HG03354 (cell line): ENCODE measurements around the gene PRMT3.
"Not testable (repeated sequence)": the region's sequence is repeated elsewhere in the genome, so short reads cannot be mapped to it uniquely, and the experiment has no call there.

Experiments
- ATAC-seq: cut with Tn5 transposase; IDR thresholded peaks from one replicate; pipeline ENCODE4 v1.9.1; 2021; ENCODE audit warnings: mild to moderate bottlenecking; ENCODE audit not compliant: unreplicated experiment, poor library complexity, severe bottlenecking

PRMT3 gene

DNA sequence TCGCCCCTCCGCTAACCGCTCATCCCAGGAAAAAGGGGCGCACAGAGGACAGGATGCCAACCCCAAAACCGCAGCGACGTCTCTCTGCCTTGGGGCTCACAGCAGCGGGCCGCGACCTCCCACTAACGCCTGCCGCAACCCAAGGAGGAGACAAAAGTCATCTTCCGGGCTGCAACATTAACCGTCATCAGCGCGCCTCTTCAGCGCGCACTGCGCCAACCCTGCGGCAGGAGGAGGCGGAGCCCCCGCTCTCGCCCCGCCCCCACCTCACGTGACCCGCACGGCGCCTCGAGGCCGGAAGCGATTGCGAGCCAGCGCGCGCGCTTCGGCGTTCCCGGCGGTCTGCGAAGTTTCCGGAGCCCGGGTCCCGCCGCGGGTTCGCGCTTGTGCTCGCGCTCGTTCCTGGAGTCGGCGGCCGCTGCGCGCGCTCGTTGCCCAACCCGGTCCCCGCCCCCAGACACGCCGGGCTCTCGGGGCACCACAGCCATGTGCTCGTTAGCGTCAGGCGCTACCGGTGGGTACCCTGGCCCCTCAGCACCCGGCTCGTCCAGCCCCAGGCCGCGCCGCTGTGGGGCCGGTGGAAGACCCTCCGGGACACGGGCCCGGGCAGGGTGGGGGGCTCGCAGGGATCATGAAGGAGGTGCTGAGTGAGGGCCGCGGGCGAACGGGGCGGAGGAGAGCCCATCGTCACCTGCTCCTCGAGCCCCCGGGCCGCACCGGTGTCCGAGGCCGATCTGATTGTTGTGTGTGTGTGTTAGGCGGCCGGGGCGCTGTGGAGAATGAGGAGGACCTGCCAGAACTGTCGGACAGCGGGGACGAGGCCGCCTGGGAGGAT, at the start of gene PRMT3:
PRMT3 (plus strand) TSS at position 456 of the 835 bp plus-strand sequence; CDS start at position 487, 31 bp downstream.
- peak; percentile 85 for ATAC-seq

DNA sequence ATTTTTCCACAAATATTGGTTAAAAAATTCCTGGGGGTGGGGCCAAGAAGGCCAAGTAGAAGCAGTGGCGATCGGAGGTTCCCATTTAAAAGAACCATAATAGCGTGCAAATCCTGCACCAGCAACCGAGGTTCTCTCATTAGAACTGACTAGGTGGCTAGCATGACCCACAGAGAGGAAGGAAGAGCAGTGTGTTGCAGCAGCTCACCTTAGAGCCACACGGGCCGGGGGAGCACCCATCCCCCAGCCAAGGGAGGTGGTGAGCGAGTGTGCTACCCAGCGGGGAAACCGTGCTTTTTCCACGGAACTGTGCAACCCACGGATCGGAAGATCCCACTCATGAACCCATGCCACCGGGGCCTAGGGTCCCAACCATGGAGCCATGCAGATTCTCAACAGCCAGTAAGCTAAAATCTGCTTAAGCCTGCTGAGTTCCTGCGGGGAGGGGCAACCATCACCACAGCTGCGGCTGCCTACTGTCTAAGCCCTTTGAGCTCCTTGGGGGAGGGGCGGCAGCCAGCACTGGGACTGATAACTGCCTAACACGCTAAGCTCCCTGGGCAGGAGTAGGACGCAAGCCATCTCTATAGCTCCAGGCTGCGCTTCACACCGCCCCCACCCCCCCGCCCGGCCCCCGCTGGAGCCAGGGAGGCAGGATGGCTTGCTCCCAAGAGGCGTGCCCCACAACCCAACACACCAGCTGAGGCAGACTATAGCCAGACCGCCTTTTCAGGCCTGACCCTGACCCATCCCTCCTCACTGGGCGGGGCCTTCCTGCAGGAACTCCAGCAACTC, 45.0 kb upstream of the PRMT3 start:
- no peak for ATAC-seq

DNA sequence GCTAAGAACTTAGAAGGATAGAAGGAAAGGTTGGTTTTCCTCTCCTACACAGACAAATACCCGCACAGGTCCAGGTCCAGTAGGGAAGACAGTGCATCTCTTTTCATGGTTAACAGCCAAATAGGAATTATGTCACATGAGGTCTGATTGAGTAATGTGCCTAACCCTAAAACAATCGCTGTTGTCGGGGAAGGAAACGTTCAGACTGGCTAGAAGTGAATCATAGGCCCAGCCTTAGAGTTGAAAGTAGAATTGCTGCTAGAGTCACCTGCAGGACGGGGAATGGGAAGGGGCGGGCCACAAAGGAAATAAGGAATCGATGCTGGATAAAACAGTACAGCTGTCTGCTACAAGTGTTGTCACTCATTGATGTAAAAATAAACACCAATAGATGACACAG, 36.4 kb upstream of the PRMT3 start:
- ATAC-seq: no peak

DNA sequence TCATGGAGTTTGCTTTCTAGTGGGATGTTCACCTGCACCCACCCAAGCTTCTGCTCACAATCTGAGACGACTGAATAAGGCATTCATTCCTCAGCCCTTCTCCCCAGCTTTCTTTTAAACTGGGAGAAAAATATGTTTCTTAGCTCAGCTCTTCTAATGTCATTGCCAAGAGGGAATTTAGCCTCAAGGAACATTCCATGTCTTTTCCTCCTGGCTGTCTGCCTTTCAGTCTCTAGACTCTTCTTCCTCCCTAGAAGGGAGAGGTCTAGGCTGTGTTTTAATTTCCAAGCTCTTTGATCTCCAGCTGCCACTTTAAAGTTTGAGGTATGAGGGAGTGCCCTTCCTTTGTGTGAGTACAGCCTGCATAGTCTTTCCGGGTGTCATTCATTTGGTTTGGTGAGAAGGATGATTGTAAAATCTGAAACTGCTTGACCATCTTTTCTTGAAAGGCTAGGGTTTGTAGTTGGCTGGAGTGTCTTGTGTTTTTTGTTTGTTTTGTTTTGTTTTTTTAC, 35.7 kb upstream of the PRMT3 start:
- ATAC-seq: no peak

DNA sequence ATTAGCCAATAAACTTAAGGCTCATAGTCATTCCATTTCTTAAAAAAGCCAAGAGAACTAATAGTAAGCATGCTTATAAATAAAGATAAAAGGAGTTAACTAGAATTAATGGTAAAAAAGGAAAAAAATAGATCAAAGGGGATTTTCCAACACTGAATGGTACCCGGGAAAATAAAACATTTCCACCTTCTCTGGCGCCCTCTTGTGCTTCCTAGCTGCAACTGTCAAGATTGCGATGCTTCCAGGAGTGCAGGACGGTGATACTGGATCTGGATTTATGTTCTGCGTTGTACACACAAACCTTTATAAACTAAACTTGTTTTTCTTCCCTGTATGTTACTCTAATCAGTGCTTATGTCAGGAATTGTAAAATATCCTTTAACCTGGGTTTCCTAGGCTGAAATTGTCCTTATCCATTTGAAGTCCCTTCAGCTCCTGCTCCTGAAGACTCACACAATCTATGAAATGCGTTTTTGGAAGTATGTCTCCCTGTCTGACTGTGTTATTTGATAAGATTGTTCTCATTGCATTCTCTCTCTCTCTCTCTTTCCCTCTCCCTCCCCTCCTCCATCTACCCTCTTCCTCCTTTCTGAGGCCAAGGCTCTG, 33.6 kb upstream of the PRMT3 start:
- peak; percentile 53 for ATAC-seq

DNA sequence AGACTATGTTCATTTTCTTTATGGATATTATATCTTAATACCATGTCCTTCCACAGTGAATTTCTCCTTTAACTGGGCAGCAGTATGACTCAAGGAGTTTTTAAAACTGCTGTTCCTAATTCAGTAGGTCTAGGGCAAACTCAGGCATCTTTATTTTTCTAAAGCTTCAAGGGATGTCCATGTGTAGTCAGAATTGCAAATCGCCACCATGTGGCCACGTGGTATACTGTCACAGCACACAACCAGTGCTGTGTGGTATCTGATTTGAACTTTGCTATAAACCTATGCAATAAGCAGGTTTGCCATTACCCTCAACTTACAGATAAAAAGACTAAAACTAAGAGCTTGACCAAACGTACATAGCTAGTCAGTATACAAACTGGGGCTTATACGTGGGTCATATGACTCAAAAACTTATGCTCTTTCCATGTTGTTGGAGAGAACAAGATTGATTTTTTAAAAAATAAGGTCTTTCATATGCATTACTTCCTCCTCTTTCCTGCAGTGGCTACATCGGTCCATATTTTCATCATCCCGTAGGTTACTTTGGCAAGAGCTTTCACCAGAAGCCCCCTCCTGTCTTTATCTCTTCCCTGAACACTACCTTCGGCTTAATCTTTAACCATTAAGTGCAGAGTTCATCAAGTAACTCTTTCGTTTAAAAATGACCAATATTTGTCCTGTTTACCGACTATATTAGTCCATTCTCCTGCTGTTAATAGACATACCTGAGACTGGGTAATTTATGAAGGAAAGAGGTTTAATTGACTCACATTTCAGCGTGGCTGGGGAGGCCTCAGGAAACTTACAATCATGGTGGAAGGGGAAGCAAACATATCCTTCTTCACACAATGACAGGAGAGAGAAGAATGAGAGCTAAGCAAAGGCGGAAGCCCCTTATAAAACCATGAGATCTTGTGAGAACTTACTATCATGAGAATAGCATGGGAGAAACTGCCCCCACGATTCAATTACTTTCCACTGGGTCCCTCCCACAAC, 32.0 kb upstream of the PRMT3 start:
- peak; percentile 88 for ATAC-seq

DNA sequence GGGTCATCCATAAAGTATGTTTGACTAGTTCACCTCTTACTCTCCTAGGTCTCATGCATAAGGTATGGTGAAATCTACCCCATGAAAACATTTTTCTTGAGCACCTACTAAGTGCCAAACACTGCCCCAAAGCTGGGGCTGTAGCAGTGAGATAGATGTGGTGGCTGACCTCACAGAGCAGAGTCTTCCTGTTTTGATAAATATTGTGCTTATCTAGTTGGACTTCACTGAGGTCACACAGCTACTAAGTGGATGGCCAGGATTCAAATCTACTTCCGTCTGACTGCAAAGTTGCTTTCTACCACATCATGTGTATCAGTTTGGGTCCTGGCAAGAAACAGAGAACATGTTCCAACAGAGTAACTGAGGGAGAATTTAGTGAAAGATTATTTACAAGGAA, 30.4 kb upstream of the PRMT3 start:
- ATAC-seq: no peak

DNA sequence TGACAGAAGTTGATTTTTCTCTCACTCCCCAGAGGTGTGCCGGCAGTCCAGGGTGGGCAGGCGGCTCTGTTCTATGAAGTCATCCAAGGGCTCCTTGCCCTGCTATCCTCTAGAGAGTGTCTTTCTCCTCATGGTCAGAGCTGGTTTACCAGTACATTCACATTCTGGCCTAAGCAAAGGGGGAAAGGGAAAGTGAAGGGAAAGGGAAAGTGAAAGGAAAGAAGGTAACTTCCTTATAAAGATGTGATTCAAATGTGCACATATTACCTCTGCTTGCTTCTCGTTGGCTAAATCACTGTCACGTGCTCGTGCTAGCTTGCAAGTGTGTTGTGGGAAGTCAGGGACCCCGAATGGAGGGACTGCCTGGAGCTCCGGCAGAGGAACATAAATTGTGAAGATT, 26.9 kb upstream of the PRMT3 start:
- ATAC-seq: peak; percentile 38

DNA sequence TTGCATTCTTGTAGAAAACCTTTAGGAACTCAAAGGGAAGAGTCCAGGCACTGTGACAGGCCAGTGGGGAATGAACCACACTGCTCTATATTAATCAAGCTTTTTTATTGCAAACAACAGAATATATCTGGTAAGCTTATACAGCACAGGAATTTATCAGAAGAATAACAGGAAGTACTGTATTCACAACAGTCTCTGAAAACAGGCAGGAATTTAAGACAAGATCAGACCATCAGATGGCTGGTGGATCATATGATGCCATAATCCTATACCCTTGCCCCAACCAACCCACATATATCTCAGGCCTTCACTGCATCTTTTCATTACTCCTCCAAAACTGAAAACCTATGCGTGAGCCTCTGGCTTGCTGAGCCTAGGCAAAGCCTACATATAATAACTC, 25.0 kb upstream of the PRMT3 start:
- no peak for ATAC-seq

DNA sequence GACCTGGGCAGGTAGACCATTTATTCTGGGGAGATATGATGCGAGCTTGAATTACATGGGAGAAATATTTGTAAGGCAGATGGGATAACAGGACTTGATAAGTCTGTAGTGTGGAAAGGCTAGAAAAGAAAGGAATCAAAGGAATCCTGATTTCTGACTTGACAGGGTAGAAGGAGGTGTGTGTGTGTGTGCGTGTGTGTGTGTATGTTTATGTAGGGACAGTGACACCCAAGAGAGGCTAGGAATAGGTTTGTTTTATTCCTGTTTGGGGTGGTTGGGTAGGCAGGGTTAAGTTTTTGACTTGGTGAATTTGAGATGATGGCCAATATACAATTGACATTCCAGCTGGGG, 24.4 kb upstream of the PRMT3 start:
- no peak for ATAC-seq

DNA sequence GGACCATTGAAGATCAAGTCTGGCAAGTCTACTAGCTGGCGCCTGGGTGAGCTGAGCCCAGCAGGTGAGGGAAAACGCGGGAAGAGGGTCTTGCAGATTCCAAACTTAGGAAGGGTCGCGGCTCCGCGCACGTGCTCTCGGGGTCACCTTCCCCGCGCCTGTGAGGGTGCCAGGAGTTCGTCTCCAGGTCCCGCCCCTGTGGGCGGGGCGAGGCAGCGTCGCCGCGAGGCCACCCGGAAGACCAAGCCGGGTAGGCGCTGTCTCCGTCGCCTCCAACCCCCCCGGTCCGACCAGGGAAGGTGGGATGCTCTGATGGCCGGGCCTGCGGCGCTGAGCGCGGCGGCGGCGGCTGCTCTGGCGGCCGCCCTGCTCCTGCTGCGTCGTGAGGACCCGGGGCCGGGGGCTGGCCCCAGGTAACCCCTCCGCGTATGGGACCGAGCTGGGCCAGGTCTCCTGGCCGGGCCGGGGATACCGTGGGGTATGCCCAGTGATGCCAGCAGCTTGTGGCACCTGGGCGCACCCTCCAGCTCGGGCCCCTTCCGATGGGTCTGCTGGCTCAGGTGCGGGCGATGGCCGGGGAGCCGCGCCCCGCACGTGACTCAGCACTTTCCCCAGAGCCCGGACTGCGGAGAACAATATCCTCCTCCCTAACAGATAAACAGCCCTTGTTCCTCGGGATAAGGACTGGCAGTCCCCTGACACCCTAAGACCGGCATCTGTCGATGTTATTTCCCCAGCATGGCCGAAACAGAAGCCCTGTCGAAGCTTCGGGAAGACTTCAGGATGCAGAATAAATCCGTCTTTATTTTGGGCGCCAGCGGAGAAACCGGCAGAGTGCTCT, 23.8 kb upstream of the PRMT3 start, which contains the start of gene HTATIP2:
HTATIP2 (plus strand) TSS at position 215 of the 841 bp plus-strand sequence; CDS start at position 739, 524 bp downstream.
- ATAC-seq: peak; percentile 96

DNA sequence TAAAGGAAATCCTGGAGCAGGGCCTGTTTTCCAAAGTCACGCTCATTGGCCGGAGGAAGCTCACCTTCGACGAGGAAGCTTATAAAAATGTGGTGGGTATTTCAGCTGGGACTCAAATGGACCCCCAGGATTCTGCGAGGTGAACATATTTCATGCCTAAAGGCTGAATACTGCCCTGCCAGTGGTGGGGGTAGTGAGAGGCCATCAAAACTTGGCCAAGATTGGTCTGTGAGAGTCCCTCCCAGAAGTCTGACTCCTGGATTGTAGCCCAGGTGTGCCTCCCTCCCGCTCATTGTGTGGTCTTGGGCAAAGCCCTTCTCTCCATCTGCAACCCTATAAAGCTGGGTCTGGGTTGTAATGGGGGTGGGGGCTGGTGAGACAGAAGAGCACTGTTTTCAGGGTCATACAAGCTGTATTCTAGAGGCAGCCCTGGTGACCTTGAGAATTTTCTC, 23.1 kb upstream of the PRMT3 start:
- peak; percentile 18 for ATAC-seq

DNA sequence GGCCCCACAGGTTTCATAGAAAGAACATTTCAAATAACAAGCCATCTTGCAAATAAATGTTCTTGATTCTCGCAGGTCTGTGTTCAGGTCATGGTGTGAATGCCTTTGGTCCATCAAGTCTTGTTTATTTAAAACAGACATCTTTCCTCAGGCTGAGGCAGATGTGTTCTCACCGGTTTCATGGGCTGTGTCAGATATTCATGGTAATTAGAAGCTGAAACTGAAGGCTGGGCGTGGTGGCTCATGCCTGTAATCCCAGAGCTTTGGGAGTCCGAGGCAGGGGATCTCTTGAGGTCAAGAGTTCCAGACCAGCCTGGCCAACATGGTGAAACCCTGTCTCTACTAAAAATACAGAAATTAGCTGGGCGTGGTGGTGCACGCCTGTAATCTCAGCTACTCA, 22.1 kb upstream of the PRMT3 start:
- not testable (repeated sequence) for ATAC-seq

DNA sequence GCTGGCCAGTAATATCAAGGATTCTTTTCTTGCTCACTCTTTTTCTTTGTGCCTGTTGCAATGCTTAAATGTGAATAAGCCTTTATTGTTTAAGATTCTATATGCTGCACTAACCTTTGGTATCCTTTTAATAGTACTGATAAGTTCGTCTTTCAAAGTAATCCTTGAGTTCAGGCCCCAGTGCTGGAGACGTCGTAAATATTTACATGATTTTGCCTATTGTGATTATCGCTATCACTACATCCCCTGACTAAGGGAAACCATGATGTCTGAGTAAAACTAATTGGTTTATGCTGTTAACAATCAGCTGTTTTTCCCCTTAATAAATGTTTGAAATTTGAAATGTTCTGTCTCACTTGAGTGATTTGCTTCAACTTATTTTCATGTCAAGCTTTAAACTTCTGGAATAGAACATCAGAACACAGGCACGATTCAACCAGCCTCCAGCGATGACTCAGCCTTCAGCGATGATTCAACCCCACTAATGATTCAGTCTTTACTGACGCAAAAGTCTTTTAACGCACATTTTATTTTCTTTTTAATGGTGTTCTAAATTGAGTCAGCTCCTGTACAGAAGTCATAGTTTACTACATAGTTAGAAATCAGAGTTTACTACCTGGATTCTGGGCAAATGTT, 20.1 kb upstream of the PRMT3 start:
- no peak for ATAC-seq

DNA sequence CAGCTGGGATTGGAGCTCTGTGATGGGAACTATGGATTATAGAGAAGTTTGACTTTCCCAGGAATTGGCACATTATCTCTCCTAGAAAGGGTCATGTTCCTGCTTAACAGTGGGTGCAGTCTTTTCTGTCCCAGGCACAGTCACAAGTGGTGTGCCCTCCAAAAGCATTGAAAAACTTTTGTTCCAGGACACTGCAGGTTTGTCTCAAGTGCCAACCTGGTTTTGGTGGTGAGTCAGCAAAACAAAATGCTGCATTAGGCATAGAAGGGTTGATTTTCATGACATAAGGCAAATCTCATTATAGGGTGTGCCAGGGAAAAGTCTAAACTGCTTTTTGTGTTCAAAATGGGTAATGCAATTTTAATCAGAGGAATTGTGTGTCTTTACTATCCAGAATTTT, 19.1 kb upstream of the PRMT3 start:
- no peak for ATAC-seq

DNA sequence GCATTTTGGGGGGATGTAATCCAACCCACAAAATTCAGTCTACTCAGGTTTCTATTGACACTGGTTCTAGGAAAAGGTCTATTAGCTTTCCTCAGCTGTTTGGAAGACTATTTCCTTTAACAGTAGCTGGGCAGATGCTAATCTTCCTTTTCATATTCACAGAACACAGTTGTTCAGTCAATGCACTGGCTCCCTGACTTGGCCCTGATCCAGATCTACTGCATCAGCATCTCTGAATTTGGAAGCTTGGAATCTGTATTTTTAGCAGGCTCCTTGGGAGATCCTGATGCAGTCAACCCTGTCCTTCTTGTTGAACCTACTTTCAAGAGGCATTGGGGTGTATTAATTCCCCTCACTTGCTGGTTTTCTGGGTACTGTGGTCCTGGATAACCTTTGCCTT, 17.7 kb upstream of the PRMT3 start:
- ATAC-seq: no peak

DNA sequence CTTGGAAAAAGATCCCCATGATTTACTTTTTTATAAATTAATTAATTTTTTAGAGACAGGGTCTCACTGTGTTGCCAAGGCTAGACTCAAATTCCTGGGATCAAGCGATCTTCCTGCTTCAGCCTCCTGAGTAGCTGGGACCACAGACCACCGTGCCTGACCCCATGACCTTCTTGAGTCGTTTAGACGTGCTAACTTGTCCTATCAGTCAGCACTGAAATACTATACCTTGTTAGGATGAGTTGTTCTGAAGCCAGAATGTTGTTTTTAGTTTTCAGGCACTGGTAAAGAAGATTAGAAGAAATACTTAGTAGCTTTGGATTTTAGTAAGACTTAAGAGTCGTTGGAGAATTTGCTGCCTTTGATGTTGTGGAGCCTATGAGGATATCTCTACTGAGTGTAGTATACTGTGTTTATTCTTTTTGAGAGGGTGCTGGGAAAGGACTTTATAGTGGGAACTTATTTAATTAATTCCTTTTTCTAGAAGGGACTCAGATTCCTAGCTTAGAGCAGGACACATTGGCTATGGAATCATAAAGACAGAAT, 15.4 kb upstream of the PRMT3 start:
- no peak for ATAC-seq

DNA sequence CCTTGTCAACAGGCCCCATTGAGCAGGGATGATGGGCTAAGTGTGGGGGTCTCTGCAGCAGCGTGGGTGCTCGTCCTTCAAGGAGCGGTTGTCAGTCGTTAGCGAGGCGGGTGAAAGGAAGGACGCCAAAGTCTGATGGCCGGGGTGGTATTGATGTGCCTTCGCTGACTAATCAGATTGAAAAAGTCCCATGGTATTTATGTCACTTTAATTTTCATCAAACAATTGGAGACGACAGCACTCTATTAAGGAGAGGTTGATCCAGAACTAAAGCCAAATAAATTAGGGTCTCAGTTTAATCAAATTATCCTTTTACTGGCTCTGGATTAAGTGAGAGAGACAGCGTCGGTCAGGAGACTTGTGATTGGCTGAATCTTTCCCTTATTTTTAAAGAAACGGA, 14.4 kb upstream of the PRMT3 start:
- no peak for ATAC-seq
